Measurements from ENCODE around the gene TATDN3.

DNA sequence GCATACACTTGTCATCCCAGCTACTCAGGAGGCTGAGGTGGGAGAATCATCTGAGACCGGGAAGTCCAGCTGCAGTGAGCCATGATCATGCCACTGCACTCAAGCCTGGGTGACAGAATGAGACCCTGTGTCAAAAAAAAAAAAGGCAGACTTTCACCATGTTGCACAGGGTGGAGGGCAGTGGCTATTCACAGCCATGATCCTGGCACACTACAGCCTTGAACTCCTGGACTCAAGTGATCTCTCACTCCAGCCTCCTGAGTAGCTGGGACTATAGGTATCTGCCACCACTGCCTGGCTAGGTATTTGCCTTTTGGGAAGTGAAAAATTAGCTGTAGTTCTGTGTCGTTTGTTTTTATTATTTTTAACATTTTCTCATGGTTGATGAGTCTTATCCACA, 36.7 kb downstream of the TATDN3 start:
- TF ChIP-seq, protein P1, sequence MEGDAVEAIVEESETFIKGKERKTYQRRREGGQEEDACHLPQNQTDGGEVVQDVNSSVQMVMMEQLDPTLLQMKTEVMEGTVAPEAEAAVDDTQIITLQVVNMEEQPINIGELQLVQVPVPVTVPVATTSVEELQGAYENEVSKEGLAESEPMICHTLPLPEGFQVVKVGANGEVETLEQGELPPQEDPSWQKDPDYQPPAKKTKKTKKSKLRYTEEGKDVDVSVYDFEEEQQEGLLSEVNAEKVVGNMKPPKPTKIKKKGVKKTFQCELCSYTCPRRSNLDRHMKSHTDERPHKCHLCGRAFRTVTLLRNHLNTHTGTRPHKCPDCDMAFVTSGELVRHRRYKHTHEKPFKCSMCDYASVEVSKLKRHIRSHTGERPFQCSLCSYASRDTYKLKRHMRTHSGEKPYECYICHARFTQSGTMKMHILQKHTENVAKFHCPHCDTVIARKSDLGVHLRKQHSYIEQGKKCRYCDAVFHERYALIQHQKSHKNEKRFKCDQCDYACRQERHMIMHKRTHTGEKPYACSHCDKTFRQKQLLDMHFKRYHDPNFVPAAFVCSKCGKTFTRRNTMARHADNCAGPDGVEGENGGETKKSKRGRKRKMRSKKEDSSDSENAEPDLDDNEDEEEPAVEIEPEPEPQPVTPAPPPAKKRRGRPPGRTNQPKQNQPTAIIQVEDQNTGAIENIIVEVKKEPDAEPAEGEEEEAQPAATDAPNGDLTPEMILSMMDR (conservative IDR thresholded peaks at IDR 0.05; ENCODE audit: low read length): no peak
- TF ChIP-seq EZH2phosphoT487 (IDR thresholded peaks at IDR 0.05; ENCODE audit: borderline replicate concordance, low read depth, low read length): no peak

Measured in OCI-LY7 (cell line).